Coronary artery (tissue), 2 donors: ENCODE results near the gene RAI1.

Experiments used
- DNase-seq: peaks from one replicate; pipeline ENCODE4 v3.0.0-alpha.2; 2017; ENCODE audit warnings: low spot score
- H3K27ac ChIP-seq, 2 donors: fragments of 200-600 bp; sonication (generic); one replicate each; pipeline ENCODE4 v1.5.1; 2016 to 2019
- H3K4me3 ChIP-seq: fragments of 200-600 bp; sonication (generic); 2 replicates; pipeline ENCODE4 v1.5.1; 2016; ENCODE audit warnings: mild to moderate bottlenecking, moderate library complexity
- TF ChIP-seq, protein P1 (sequence below): fragments of 200-600 bp; sonication (generic); IDR thresholded peaks from one replicate; pipeline ENCODE4 v1.5.1; 2019; ENCODE audit warnings: antibody characterized with exemption

The RAI1 gene

GRCh38 chr17:17813725-17814095, 132.5 kb downstream of the RAI1 start:
- DNase-seq: no peak
- Histone ChIP-seq H3K4me3 (no peak overlapping the region), H3K27ac (no peak overlapping the region)
- TF ChIP-seq, protein P1, sequence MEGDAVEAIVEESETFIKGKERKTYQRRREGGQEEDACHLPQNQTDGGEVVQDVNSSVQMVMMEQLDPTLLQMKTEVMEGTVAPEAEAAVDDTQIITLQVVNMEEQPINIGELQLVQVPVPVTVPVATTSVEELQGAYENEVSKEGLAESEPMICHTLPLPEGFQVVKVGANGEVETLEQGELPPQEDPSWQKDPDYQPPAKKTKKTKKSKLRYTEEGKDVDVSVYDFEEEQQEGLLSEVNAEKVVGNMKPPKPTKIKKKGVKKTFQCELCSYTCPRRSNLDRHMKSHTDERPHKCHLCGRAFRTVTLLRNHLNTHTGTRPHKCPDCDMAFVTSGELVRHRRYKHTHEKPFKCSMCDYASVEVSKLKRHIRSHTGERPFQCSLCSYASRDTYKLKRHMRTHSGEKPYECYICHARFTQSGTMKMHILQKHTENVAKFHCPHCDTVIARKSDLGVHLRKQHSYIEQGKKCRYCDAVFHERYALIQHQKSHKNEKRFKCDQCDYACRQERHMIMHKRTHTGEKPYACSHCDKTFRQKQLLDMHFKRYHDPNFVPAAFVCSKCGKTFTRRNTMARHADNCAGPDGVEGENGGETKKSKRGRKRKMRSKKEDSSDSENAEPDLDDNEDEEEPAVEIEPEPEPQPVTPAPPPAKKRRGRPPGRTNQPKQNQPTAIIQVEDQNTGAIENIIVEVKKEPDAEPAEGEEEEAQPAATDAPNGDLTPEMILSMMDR: no peak

GRCh38 chr17:17814162-17815061, 133.2 kb downstream of the RAI1 start:
- no peak for DNase-seq
- TF ChIP-seq, protein P1: no peak
- no peak overlapping the region for H3K27ac ChIP-seq
- no peak overlapping the region for H3K4me3 ChIP-seq

DNA sequence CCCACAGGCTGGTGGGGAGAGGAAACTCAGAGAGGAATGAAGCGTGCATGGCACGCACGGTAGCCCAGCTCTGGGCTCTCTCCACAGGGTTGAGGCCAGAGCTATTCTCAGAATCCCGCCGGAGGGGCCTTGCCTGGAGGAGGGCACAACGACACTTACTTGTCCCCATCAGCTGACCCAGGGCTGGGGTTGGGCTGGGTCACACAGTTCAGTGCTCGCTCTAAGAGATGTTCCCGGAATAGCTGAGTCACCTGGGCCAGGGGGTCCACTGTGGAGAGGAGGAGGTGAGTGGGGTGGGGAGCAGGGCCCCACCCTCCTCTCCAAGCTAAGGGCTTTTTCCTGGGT, 133.8 kb downstream of the RAI1 start:
- no peak overlapping the region for H3K4me3 ChIP-seq
- TF ChIP-seq, protein P1: no peak
- peak overlapping the region in 1 of 2 donors; percentile 26 for H3K27ac ChIP-seq
- DNase-seq: no peak

DNA sequence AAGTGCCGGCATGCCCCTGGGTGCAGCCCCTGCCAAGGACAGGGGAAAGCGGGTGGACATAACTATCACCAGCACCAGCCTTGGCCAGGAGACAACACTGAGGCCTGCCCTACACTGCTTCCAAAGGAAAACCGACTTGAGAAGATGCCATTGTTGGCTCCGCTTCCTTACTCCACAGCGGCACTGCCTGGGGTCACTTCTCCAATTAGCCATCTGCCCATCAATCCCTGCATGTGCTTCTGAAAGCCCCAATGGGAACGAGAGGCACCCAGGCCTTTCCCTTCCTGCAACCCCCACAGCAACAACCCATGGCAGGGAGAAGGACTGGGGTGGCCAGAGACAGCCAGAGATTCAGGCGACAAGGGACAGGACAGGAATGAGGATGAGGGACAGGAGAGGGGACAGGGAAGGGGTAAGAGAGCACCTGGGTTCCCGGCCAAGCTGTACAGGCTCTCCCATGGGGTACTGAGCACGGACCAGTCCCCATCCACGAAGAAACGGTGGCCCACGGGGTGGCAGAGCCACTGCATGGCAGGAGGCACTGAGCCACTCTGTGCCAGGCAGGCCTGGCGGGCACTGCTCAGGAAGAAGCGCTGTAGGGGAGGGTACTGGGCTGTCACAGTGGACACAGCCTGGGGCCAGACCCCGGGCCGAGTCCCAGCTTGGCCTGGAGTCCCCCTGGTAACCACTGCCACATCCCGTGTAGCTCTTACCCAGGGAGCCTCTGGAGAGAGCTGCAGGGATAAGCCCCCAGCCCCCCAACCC, 134.4 kb downstream of the RAI1 start:
- H3K4me3 ChIP-seq: no peak overlapping the region
- no peak for DNase-seq
- TF ChIP-seq, protein P1: no peak
- H3K27ac ChIP-seq: peak overlapping the region in 1 of 2 donors; percentile 26

GRCh38 chr17:17816240-17816814, 135.1 kb downstream of the RAI1 start:
- H3K27ac ChIP-seq: no peak overlapping the region
- H3K4me3 ChIP-seq: no peak overlapping the region
- DNase-seq: no peak
- TF ChIP-seq, protein P1: no peak

- DNase-seq: no peak
- TF ChIP-seq, protein P1: no peak
- no peak overlapping the region for H3K27ac ChIP-seq
These were observed 135.7 kb downstream of the RAI1 start for GRCh38 chr17:17816831-17817551.

More at GRCh38 chr17:17816831-17817551, 135.7 kb downstream of the RAI1 start:
- no peak overlapping the region for H3K4me3 ChIP-seq
